RWPE2 (cell line): Measurements from ENCODE around the gene NEU2.

Experiments
- ATAC-seq: fragments of 200-7000 bp; cut with Tn5 transposase; 3 replicates; pipeline ENCODE4 v1.9.1; 2021; ENCODE audit warnings: low read depth
- DNase-seq: peaks from one replicate; pipeline ENCODE4 v3.0.0-alpha.2; 2020; ENCODE audit warnings: low spot score
- H3K27ac ChIP-seq: fragments of 450-650 bp; 2 replicates; pipeline ENCODE4 v1.5.1; 2017; ENCODE audit warnings: mild to moderate bottlenecking; ENCODE audit not compliant: poor library complexity, severe bottlenecking
- H3K27me3 ChIP-seq: fragments of 250-450 bp; sonication (Bioruptor Pico); 2 replicates; pipeline ENCODE4 v1.5.1; 2021; ENCODE audit warnings: mild to moderate bottlenecking, moderate library complexity; ENCODE audit not compliant: insufficient read depth, poor library complexity, severe bottlenecking
- H3K36me3 ChIP-seq: fragments of 250-450 bp; sonication (Bioruptor Pico); 2 replicates; pipeline ENCODE4 v1.5.1; 2020; ENCODE audit warnings: low read depth, mild to moderate bottlenecking, moderate library complexity
- H3K4me1 ChIP-seq: fragments of 250-450 bp; sonication (Bioruptor Pico); 2 replicates; pipeline ENCODE4 v1.5.1; 2021; ENCODE audit warnings: mild to moderate bottlenecking, moderate library complexity; ENCODE audit not compliant: insufficient read depth, poor library complexity, severe bottlenecking
- H3K4me3 ChIP-seq: fragments of 250-450 bp; sonication (Bioruptor Pico); 2 replicates; pipeline ENCODE4 v1.5.1; 2021; ENCODE audit warnings: mild to moderate bottlenecking, moderate library complexity; ENCODE audit not compliant: severe bottlenecking
- H3K9me3 ChIP-seq: fragments of 250-450 bp; sonication (Bioruptor Pico); 2 replicates; pipeline ENCODE4 v1.5.1; 2021; ENCODE audit warnings: mild to moderate bottlenecking, moderate library complexity; ENCODE audit not compliant: severe bottlenecking
- TF ChIP-seq, protein P1 (sequence below): fragments of 450-650 bp; IDR thresholded peaks from one replicate; pipeline ENCODE4 v1.5.1; 2017; ENCODE audit warnings: mild to moderate bottlenecking, moderate library complexity; ENCODE audit not compliant: poor library complexity, severe bottlenecking

The NEU2 gene

GRCh38 chr2:233076749-233077148 lies 44.3 kb downstream of the NEU2 start:
- H3K9me3 ChIP-seq, result no peaks in the 10 kb centered on the region
- H3K4me3 ChIP-seq, result no peak overlapping the region
- H3K36me3 ChIP-seq, result no peaks in the 10 kb centered on the region
- no peak for DNase-seq
- no peaks in the 10 kb centered on the region for H3K4me1 ChIP-seq
- no peak for ATAC-seq
- TF ChIP-seq, protein P1, sequence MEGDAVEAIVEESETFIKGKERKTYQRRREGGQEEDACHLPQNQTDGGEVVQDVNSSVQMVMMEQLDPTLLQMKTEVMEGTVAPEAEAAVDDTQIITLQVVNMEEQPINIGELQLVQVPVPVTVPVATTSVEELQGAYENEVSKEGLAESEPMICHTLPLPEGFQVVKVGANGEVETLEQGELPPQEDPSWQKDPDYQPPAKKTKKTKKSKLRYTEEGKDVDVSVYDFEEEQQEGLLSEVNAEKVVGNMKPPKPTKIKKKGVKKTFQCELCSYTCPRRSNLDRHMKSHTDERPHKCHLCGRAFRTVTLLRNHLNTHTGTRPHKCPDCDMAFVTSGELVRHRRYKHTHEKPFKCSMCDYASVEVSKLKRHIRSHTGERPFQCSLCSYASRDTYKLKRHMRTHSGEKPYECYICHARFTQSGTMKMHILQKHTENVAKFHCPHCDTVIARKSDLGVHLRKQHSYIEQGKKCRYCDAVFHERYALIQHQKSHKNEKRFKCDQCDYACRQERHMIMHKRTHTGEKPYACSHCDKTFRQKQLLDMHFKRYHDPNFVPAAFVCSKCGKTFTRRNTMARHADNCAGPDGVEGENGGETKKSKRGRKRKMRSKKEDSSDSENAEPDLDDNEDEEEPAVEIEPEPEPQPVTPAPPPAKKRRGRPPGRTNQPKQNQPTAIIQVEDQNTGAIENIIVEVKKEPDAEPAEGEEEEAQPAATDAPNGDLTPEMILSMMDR, result no peak
- H3K27me3 ChIP-seq, result no peaks in the 10 kb centered on the region
- H3K27ac ChIP-seq, result no peak overlapping the region

DNA sequence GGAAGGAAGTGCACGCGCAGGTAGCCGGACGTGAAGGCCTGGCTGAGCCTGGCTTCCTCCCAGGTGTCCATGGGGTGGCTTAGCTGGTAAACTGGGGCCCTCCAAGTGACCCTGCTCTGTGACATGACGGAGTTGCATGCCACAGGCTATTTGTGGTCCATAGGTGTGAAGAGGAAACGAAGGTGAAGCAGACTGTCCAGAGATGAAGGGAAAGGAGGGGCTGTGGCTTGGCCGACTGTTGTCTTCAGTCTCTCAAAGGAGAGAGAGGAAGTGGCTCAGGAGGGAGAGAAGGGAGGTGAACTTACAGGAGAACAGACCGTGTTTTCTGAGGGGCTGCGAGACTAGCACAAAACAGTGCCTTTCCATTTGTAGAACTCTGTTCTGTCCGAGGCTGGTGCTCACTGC lies 47.0 kb downstream of the NEU2 start:
- Histone ChIP-seq H3K27me3 (no peaks in the 10 kb centered on the region), H3K27ac (no peak overlapping the region), H3K9me3 (no peaks in the 10 kb centered on the region), H3K4me1 (no peaks in the 10 kb centered on the region), H3K36me3 (no peaks in the 10 kb centered on the region), H3K4me3 (no peak overlapping the region)
- TF ChIP-seq, protein P1, result no peak
- no peak for DNase-seq
- no peak for ATAC-seq

GRCh38 chr2:233079953-233080835 lies 47.7 kb downstream of the NEU2 start:
- Histone ChIP-seq H3K4me3 (no peak overlapping the region), H3K4me1 (no peaks in the 10 kb centered on the region), H3K27me3 (no peaks in the 10 kb centered on the region), H3K27ac (no peak overlapping the region), H3K36me3 (no peaks in the 10 kb centered on the region), H3K9me3 (no peaks in the 10 kb centered on the region)
- TF ChIP-seq, protein P1, result no peak
- ATAC-seq (no peak), DNase-seq (no peak)

- no peak for ATAC-seq
- Histone ChIP-seq H3K36me3 (no peaks in the 10 kb centered on the region), H3K27ac (no peak overlapping the region), H3K4me3 (no peak overlapping the region), H3K9me3 (no peaks in the 10 kb centered on the region), H3K27me3 (no peaks in the 10 kb centered on the region), H3K4me1 (no peaks in the 10 kb centered on the region)
- DNase-seq, result no peak
- TF ChIP-seq, protein P1, result no peak
These were observed 48.4 kb downstream of the NEU2 start for GRCh38 chr2:233080836-233081229.

GRCh38 chr2:233081232-233081730 lies 48.8 kb downstream of the NEU2 start:
- Histone ChIP-seq H3K36me3 (no peaks in the 10 kb centered on the region), H3K9me3 (no peaks in the 10 kb centered on the region), H3K27me3 (no peaks in the 10 kb centered on the region), H3K4me3 (no peak overlapping the region), H3K27ac (no peak overlapping the region), H3K4me1 (no peaks in the 10 kb centered on the region)
- ATAC-seq (no peak), DNase-seq (no peak)
- TF ChIP-seq, protein P1, result no peak
